ENCODE measurements around the gene ADGRD1. TPM values are rescaled to one million over a fixed set of nuclear protein-coding genes. Genes with fewer than 3 reads are reported as not detected.

Gene ADGRD1
- polyA plus RNA-seq, 1 experiment, result 68.5 TPM

- Histone ChIP-seq H3K27me3 (ENCODE audit: control insufficient read depth, insufficient read depth, low read length) (no peaks in the 10 kb centered on the region), H3K36me3 (ENCODE audit: control insufficient read depth, insufficient read depth, low read length) (no peaks in the 10 kb centered on the region; the same call in 1 of the 2 replicates), H3K4me3 (ENCODE audit: low read depth, low read length) (no peak overlapping the region)
- ChIA-PET POLR2A (no interaction called here), CTCF (interaction anchor here (1.0 to 11.9 kb wide), 4 partner anchors 7 to 719 kb away, joined by 3 to 114 read pairs (median 22); no protein-coding TSS in a partner anchor)
- no peak for TF ChIP-seq CTCF (IDR thresholded peaks at IDR 0.05; ENCODE audit: insufficient read depth, low read depth, low read length)
- DNase-seq (ENCODE audit: low read depth), result no peak
Observed at GRCh38 chr12:131112021-131112420, 158.3 kb downstream of the ADGRD1 start.

GRCh38 chr12:131112700-131113290 is 159.1 kb downstream of the ADGRD1 start:
- no peak for TF ChIP-seq CTCF (IDR thresholded peaks at IDR 0.05; ENCODE audit: insufficient read depth, low read depth, low read length)
- no peak for DNase-seq (ENCODE audit: low read depth)
- POLR2A ChIA-PET, result interaction anchor here (0.5 to 0.6 kb wide), 2 partner anchors 165 to 946 kb away, joined by 9 read pairs; no protein-coding TSS in a partner anchor
- Histone ChIP-seq H3K27me3 (ENCODE audit: control insufficient read depth, insufficient read depth, low read length) (no peaks in the 10 kb centered on the region), H3K36me3 (ENCODE audit: control insufficient read depth, insufficient read depth, low read length) (no peaks in the 10 kb centered on the region; the same call in 1 of the 2 replicates), H3K4me3 (ENCODE audit: low read depth, low read length) (no peak overlapping the region)
- CTCF ChIA-PET, result interaction anchor here (0.9 to 11.9 kb wide), 6 partner anchors 8 to 718 kb away, joined by 3 to 114 read pairs (median 4); no protein-coding TSS in a partner anchor

GRCh38 chr12:131113568-131114270 is 160.0 kb downstream of the ADGRD1 start:
- peaks cover 4% of the 10 kb centered on the region for H3K36me3 ChIP-seq (ENCODE audit: control insufficient read depth, insufficient read depth, low read length)
- ChIA-PET CTCF (interaction anchor here (0.9 to 11.9 kb wide), 3 partner anchors 9 to 19 kb away, joined by 4 to 114 read pairs (median 39); no protein-coding TSS in a partner anchor), POLR2A (no interaction called here)
- no peak overlapping the region for H3K4me3 ChIP-seq (ENCODE audit: low read depth, low read length)
- no peak for TF ChIP-seq CTCF (IDR thresholded peaks at IDR 0.05; ENCODE audit: insufficient read depth, low read depth, low read length)
- no peak for DNase-seq (ENCODE audit: low read depth)
- no peaks in the 10 kb centered on the region for H3K27me3 ChIP-seq (ENCODE audit: control insufficient read depth, insufficient read depth, low read length)

GRCh38 chr12:131114271-131114670 is 160.6 kb downstream of the ADGRD1 start:
- no peak for TF ChIP-seq CTCF (IDR thresholded peaks at IDR 0.05; ENCODE audit: insufficient read depth, low read depth, low read length)
- no peaks in the 10 kb centered on the region for H3K27me3 ChIP-seq (ENCODE audit: control insufficient read depth, insufficient read depth, low read length)
- ChIA-PET POLR2A (no interaction called here), CTCF (interaction anchor here (1.0 to 11.9 kb wide), 3 partner anchors 10 to 199 kb away, joined by 3 to 114 read pairs (median 39); no protein-coding TSS in a partner anchor)
- peaks cover 4% of the 10 kb centered on the region for H3K36me3 ChIP-seq (ENCODE audit: control insufficient read depth, insufficient read depth, low read length)
- H3K4me3 ChIP-seq (ENCODE audit: low read depth, low read length), result no peak overlapping the region
- no peak for DNase-seq (ENCODE audit: low read depth)

GRCh38 chr12:131114942-131115584 is 161.4 kb downstream of the ADGRD1 start:
- Histone ChIP-seq H3K36me3 (ENCODE audit: control insufficient read depth, insufficient read depth, low read length) (peaks cover 4% of the 10 kb centered on the region), H3K27me3 (ENCODE audit: control insufficient read depth, insufficient read depth, low read length) (no peaks in the 10 kb centered on the region), H3K4me3 (ENCODE audit: low read depth, low read length) (no peak overlapping the region)
- ChIA-PET POLR2A (no interaction called here), CTCF (interaction anchor here (1.0 to 11.9 kb wide), 4 partner anchors 10 to 200 kb away, joined by 3 to 114 read pairs (median 40); no protein-coding TSS in a partner anchor)
- DNase-seq (ENCODE audit: low read depth), result no peak
- no peak for TF ChIP-seq CTCF (IDR thresholded peaks at IDR 0.05; ENCODE audit: insufficient read depth, low read depth, low read length)
